HG02623 (cell line): ENCODE data around the gene PSMD12.
A peak's percentile ranks its signal among the peaks of the same experiment; 100 is the strongest.
"Not testable (repeated sequence)": the region's sequence is repeated elsewhere in the genome, so short reads cannot be mapped to it uniquely, and the experiment has no call there.

Experiments
- ATAC-seq: cut with Tn5 transposase; IDR thresholded peaks from one replicate; pipeline ENCODE4 v1.9.1; 2021; ENCODE audit warnings: moderate library complexity; ENCODE audit not compliant: unreplicated experiment

Gene PSMD12

DNA sequence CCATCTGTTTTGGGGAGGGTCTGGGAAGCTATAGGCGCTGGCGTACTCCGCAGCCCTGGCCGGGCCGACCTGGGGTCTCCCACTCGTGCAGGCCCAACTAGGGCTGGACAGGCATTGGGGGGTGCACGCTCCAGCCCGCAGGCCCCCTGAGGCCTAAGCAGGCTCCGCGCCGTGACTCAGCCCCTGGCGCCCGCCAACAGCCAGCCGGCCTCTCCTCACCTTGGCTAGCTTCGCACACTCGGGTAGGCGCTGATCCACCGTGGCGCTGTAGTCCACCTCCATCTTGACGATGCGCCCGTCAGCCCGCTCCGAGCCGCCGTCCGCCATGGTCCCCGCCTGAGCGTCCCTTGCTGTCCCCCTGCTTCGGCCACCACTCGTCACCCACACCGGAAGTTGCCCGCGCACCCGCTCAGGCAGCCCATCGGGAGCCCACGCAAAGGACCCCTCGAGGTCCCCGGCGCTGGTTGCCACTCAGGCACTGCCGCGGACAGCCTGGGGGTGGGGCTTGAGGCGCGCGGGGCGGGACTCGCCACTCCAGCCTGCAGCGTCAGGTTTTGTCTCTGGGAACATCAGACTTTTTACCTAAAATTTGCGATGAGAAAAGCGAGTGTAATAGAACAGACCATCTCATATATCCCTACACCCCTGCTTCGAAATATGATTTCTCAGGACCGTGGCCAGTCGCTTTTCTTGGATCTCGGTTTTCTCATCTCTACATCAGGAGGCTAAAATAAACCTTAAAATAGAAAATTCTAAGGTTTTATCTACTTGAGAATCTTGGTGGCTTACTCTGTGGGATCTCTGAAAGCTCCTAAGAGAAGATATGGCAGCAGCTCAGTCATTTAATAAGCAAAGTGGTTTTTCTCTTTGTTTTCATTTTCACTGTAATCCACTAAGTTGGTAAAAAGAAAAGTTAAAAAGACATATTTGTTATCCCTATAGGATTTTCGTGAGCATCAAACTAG is at the start of gene PSMD12:
Gene PSMD12, minus strand, starts transcription at position 385 of the 965 bp plus-strand sequence. Its CDS starts 58 bp downstream, at position 327.
- peak; percentile 74 for ATAC-seq

DNA sequence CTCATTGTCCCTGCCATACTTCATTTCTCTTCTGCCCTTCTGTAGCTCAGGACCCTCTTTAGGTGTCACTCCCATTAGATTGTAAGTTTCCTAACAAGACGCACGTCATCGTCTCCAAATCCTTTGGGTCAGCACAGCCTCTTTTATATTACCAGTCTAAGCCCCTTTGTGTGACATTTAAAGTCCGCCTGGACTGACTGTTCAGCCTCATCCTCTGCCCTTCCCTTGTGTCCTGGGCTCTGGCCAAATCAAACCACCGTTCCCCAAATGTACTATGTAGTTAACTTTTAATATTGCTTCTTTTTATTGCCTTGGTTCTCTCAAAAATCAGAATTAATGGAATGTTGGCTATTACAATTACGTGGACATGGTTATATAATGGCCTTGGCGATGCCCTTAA is 48.9 kb upstream of the PSMD12 start:
- no peak for ATAC-seq

DNA sequence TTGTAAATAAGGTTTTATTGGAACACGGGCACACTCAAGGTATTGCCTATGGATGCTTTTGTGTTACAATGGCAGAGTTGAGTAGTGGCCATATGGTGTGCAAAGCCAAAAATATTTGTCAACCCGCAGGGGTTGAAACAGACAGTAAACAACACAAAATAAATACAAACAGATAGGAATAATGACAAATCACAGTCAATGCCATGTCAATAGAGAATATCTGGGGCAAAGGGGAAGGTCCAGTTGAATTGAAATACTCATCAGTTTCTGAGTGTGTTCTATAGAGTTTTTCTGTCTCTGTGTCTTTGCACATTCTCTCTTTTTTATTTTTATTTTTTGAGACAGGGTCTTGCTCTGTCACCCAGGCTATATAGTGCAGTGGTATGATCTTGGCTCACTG is 48.2 kb upstream of the PSMD12 start:
- ATAC-seq = no peak

DNA sequence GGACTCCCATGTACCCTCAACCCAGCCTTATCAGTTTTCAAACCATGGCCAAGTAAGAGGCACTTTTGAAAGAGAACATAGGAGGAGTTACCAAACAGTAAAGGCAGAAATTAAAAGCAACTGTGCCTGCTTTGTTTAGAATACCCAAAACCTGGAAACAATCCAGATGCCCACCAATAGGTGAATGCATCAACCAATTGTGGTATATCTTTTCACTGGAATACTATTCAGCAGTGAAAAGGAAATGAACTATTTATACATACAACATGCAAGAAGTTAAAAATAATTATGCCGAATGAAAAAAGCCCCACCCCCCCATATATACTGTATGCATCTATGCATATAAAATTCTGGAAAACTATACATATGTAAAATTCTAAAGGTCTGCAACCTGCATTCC is 47.8 kb upstream of the PSMD12 start:
- ATAC-seq = no peak

DNA sequence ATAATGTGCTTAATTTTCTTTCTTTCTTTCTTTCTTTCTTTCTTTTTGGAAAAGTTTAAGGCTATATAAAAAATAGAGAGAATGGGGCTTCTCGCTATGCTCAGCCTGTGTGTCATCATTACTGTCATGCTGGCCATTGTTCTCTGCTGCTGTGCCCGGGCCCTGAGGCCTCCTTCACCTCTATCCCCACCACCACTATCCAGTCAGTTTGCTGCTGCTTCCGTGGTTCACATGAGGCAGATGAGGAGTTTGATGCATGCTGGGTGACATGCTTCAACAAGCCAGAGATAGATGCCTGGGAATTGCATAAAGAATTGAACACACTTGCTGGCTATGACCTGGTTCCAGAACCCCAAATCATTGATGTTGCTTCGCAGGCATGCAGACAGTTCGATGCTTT is 47.0 kb upstream of the PSMD12 start:
- ATAC-seq = no peak

DNA sequence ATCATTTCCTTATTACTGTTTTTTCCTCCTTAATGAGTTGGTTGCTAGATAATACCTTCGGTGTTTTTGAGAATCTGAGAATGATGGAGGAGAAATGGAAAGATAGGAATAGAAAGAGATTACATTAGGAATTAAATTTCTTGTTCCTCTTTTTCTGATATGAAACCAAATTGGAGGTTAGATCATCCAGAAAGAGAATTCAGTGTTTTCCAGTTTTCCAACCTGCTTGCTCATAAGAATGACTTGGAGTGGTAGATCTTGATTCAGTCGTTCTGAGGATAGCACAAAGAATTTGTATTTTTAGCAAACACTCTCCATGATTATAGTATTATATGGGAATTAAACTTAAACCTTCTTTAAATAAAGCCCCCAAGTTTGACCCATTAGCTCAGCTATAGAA is 46.6 kb upstream of the PSMD12 start:
- no peak for ATAC-seq

DNA sequence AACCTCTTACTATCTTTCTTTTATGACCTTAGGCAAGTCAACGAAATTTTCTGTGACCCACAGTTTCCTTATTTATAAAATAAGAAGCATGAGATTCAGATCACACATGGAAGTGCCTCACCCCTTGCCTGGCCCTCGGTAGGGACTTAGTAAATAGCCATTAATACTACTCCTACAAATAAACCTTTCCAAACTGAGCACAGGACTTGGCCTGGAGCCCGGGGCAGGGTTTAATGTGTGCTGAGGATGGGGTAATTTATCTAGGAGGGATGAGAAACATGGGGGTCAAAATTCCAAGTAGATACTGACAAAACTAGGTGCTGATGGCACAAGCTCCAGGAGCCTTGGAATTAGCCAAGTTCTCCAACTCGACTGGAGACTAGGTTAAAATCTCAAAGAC is 45.7 kb upstream of the PSMD12 start:
- ATAC-seq = no peak

DNA sequence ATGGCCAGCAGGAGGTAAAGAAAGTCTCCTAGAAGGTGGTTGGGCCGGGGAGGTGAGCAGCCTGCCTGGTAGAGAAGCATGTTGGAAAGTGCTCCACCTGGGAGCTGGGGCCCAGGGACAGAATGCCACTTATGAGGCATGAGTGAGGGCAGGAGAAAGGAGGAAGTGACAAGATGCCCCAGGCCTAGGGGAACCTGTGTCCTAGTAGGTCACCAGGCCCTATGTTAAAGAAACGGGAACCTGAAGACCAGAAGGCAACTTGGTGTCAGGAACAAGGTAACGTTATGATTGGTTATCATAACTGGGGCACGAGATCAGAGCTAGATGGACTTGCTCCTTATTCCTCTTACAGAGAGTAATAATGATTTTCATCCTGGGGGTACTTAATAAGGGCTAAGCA is 45.0 kb upstream of the PSMD12 start:
- ATAC-seq = no peak

DNA sequence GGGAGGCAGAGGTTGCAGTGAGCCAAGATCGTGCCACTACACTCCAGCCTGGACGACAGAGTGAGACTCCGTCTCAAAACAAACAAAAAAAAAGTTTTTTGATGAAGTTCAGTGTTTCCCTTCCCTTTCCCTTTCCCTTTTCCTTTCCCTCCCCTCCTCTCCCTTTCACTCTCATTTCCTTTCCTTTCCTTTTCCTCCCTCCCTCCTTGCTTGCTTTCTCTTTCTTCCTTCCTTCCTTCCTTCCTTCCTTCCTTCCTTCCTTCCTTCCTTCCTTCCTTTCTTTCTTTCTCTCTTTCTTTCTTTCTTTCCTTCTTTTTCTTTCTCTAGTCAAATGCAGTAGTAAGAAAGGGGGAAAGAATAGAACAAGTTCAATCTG is 42.1 kb upstream of the PSMD12 start:
- not testable (repeated sequence) for ATAC-seq

DNA sequence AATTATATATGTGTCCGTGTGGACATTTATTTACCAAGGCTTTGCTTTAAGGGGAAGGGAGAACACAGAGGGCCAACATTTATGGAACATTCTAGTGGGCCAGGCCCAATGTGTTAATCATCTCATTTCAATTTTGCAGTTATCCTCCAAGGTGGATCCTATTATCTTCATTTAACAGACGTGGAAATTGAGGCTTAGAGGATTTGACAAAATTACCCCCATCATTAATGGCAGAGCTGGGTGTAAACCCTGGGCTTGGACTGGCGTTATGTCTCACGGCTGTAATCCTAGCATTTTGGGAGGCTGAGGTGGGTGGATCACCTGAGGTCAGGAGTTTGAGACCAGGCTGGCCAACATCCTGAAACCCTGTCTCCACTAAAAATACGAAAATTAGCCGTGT is 37.1 kb upstream of the PSMD12 start:
- ATAC-seq = no peak

DNA sequence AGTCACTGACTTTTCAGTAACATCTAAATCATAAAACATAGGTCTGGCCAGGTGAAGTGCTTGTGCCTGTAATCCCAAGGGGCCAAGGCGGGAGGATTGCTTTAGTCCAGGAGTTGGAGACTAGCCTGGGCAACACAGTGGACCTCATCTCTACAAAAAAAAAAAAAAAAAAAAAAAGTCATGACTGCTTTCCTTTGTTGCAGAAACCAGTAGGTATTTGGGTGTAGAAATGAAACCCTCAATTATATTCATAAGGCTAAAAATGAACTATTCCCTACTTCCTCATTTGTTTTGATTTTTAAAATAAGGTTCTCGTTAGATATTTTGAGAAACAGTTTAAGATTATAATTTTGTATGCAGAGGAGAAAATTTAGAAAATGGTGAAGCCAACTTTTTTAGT is 36.7 kb upstream of the PSMD12 start:
- no peak for ATAC-seq

DNA sequence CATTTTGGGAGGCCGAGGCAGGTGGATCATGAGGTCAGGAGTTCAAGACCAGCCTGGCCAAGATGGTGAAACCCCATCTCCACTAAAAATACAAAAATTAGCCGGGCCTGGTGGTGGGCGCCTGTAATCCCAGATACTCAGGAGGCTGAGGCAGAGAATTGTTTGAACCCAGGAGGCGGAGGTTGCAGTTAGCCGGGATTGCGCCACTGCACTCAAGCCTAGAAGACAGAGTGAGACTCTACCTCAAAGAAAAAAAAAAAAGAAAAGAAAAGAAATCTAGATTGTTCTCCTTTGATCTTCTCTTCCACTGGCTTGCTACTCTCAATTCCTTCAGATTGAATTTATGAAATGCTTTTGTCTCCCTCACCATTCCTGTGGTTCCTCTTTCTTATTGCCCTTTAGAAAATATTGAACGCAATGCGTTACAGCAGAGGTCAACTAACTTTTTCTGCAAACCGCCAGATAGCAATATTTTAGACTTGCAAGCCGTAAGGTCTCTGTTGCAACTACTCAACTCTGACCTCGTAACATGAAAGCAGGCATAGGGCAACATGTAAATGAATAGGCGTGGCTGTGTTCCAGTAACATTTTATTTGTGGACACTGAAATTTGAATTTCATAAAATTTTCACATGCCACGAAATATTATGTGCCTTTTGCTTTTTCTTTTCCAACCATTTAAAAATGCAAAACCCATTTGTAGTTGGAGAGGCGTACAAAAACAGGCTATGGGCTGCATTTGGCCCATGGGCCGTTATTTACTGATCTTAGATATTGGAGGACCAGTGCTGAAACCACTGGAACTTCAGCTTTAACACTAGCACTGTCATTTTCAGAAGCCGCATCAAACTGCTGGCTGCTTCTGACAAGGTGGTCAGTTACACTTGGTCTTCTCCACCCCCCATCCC is 35.5 kb upstream of the PSMD12 start:
- ATAC-seq = no peak

DNA sequence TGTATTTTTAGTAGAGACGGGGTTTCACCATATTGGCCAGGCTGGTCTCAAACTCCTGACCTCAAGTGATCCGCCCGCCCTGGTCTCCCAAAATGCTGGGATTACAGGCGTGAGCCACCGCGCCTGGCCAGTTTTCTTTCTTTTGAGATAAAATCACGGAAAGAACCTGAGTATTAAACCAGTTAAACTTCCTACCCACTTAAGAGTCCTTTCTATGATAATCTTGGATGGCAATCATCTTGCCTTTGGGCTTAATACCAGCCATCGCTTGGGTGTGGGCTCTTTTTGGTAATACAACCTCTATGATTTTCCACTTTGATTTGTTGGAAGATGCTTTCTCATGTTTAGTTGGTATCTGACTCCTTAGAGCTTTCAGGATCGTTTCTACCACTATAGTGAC is 34.7 kb upstream of the PSMD12 start:
- no peak for ATAC-seq

DNA sequence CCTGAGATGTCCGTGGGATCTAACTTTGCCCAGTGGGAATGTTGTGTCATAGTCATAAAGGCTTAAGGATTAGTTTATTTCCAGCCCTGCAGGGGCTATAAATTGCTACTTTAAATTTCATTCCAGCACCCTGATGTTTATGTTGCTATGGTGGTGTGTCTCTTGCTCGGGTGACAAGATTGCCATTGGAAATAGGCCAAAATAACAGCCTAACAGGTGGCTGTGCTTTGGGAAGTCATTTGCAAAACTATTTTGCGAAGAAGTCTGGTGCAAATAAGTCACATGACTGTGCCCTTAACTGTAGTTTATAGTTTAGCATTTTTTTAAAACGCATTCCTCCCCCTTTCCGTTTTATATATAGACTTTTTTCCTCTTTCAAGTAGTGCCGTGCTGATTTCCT is 33.8 kb upstream of the PSMD12 start:
- ATAC-seq = no peak

DNA sequence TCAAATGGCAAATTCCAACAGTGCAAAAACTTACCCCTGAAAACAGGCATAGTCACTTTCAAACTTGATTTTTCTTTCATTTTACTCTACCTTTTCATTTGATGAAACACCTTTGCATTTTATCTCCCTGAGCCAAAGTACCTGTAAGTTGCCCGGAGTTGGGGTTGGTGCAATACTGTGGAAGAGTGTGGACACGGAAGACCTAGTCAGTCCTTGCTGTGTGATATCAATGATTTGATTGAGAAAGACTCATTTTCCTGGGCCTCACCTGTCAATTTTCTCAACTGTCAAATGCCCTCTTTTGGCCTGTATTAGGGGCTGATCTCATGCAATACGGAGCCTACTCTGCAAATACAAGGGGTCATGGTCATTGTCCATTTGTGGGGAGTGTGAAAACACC is 33.3 kb upstream of the PSMD12 start:
- no peak for ATAC-seq

DNA sequence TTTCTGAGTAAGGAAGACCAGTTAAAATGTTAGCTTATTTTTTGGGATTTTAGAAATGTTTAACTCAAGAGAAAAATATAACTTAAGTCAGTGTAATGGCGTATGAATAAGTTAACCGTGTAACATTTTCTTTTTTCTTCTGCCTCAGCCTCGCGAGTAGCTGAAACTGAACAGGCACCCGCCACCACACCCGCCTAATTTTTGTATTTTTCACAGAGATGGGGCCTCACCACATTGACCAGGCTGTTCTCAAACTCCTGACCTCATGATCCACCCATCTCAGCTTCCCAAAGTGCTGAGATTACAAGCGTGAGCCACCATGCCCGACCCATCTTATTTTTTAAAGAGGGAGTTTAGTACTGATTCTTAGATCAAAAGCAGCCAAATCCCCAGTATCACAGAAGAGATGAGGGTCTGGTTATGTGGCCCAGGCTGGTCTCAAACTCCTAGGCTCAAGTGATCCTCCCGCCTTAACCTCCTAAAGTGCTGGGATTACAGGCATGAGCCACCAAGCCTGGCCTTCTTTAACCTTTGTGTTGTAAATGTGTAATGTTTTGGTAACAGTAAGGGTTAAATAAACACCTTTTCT is 27.5 kb upstream of the PSMD12 start:
- ATAC-seq = no peak

DNA sequence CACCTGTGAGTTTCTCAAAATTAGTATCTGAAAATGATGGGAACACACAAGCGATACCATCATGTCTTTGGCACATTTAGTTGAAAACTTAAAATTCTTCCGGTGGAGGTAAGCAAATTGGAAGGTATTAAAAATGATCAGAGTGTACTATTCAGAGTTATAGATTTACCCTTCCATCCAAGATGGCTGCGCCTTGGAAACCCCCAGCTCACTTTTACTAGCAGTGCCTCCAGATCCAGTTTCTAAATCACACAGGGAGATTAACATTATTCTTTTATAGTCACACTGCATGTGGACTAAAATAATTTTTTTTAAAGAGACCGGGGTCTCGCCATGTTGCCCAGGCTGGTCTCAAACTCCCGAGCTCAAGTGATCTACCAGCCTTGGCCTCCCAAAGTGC is 25.7 kb upstream of the PSMD12 start:
- ATAC-seq = no peak

DNA sequence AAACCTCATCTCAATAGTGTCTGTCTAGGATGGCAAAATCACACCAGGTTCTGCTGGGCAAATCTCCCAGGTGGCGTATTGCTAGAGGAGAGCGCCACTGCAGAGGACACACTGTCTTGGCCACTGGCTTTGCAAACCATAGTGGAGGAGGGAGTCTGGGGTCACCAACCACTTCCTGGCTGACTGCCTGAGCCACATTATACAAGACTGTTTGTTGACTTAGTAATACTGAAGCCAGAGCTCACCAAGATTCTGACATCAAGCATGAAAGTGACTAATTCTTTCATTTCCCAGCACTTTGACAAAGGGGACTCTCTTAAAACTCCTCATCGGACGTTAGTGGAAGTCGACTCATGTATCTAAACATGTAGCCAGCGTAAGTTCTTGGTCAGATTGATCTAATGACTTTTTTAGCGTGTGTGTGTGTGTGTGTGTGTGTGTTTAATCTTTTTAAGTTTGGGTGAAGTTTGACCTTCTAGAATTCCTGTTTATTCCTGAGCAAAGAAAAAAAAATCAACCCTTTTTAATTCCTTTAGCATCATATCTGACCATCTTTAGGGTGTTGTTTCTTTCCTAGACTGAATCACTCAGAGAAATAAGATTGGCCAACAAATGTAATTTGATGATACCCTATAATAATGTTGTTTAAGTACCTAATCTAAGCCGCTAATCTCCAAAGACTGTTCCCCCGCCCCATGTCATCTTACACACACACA is 24.4 kb upstream of the PSMD12 start:
- ATAC-seq = peak; percentile 81

DNA sequence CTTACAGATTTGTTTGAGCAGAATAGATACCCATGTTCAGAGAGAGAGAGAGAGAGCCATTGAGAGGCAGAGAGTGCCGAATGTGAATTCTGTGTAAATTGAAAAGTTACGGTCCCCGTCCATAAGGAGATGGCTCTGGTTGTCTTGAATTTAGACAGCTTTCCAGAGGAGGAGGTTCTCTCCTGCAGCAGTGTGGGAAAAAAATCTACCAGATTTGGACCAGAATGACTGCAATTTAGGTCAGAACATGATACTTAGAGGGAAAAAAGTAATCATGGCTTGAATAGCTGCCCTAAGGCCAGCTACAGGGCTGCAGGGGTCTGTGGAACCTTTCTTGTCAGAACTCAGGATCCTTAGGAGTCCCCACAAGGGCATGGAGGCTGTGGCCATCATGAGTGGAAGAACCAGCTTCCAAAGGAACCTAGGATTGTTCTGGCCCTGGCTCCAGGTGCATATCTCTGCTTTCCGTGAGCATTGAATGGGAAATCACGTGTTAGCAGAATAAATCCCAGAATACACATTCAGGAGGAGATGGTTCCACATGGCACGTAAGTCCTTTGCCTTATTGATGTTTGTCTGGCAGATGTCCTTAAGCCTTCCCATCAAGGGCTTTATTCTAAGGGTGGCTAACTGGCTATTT is 23.7 kb upstream of the PSMD12 start:
- no peak for ATAC-seq

DNA sequence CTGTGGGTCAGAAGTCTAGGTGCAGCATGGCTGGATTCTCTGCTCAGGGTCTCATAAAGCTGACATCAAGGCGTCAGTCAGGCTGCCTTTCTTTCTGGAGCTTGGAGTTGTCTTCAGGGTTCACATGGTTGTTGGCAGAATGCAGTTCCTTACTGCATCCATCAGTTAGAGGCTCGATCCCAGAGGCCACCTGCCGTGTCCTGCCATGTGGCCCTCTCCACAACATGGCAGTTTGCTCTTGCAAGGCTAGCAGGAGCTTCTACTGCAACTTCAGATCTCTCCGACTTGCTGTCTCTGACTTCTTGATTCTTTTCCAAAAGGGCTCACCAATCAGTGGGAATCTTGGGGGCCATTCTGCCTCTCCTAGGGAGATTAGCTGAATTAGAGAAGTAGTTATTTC is 22.6 kb upstream of the PSMD12 start:
- ATAC-seq = no peak
